Lower leg skin (tissue), 4 donors: ENCODE results near the gene RAB3IP. TPM values are rescaled to one million over a fixed set of nuclear protein-coding genes. Genes with fewer than 3 reads are reported as not detected.

Experiments used
- DNase-seq, 2 donors: peaks; one replicate each; pipeline ENCODE4 v3.0.0-alpha.2; 2019; ENCODE audit warnings: low spot score in 2 of 2
- H3K4me3 ChIP-seq: fragments of 200-600 bp; sonication (generic); 2 replicates; pipeline ENCODE4 v1.5.1; 2017; ENCODE audit warnings: mild to moderate bottlenecking, low read depth; ENCODE audit not compliant: poor library complexity, severe bottlenecking
- CTCF ChIP-seq, 3 donors: fragments of 450-650 bp; IDR thresholded peaks; one replicate each; pipeline ENCODE4 v1.5.1; 2016; ENCODE audit warnings: antibody characterized with exemption in 3 of 3, mild to moderate bottlenecking in 3 of 3, moderate library complexity in 2 of 3
- POLR2A ChIP-seq, 2 donors: fragments of 450-650 bp; IDR thresholded peaks; one replicate each; pipeline ENCODE4 v1.6.1; 2016 to 2017; ENCODE audit warnings: antibody characterized with exemption in 2 of 2, mild to moderate bottlenecking in 1 of 2, moderate library complexity in 1 of 2
- WGBS, 2 donors: methylation state at CpG; one replicate each; pipeline ENCODE4 v1.1.5; 2018; 5-methylcytosine and 5-hydroxymethylcytosine counted together
- intact Hi-C: fragments of 100-400 bp; cut with DNase I; formaldehyde crosslinking; loops from one replicate; pipeline ENCODE4 v1.15.0; 2023; ENCODE audit warnings: low total_unique reads
- total RNA-seq, 4 donors: library from RNA; depleted of rRNA; stranded (reverse); fragments of >200 nt; gene quantifications; one replicate each; pipeline ENCODE4 v1.1.0, GENCODE V29; 2016

RAB3IP gene
- total RNA-seq, 4 donors from 2014 or later, result 11.3 to 30.0 (median 21.4) TPM

GRCh38 chr12:69824028-69824427, 85.4 kb downstream of the RAB3IP start:
- DNase-seq, result no peak
- H3K4me3 ChIP-seq, result no peak overlapping the region
- no peak for TF ChIP-seq CTCF (IDR thresholded peaks at IDR 0.05)
- TF ChIP-seq POLR2A (IDR thresholded peaks at IDR 0.05), result no peak
- intact Hi-C loops, result no loop called here

DNA sequence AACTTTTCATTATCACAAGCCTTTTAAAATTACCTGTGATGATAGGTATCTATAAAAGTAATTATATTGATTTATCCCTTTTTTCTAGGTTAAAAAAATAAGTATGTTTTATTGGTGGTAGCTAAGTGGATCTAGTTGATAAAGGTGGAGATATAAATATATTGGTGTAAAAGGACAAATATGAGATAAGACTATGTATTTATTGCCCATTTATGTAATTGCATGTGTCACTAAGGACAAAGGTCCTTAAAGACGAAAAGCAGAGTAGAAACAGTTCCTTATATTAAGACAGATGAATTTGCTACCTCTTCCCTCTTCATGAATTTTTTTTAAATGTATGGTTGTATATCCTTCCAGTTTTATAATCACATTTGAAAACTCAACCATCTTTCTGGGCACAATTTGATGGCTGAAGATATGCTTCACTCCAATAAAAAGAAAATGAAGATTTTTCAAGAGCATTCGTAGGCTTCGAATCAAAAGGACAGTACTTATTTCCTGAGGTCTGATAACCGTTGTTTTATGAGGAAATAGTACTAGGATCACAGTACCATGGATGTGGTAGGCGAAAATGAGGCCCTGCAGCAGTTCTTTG, 86.4 kb downstream of the RAB3IP start, which contains the start of gene MYRFL:
Gene MYRFL (plus strand): TSS at position 262 of the 595 bp plus-strand sequence. CDS start 291 bp downstream, at position 553.
- WGBS, 2 donors, result 82 to 85% methylated on average over 5 of the region's 5 CpGs
- H3K4me3 ChIP-seq, result no peak within 1 kb of the TSS
- no peak for DNase-seq
- intact Hi-C loops, result no loop called here
- TF ChIP-seq CTCF (IDR thresholded peaks at IDR 0.05), result no peak
- TF ChIP-seq POLR2A (IDR thresholded peaks at IDR 0.05), result no peak

DNA sequence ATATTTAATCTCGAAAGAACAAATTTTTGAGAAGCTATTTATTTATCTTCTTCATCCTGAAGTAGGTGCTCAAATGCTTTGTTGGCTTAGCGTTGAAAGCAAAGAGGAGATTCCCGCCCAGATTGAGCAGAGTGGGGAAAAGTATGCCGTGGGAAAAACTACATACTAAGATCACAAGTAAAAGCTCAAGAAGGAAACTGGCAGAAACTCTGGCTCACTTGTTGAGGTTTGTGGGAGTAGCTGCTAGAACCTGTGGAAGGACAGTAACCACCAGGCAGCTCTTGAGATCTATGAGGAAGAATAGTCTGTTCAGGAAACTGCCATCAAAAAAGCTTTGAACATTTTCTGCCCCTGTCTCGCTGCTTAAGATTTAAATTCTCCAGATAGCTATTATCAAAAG, 90.2 kb downstream of the RAB3IP start:
- H3K4me3 ChIP-seq, result no peak overlapping the region
- WGBS, 2 donors, result 57 to 69% methylated on average over 5 of the region's 5 CpGs
- TF ChIP-seq POLR2A (IDR thresholded peaks at IDR 0.05) (no peak), CTCF (IDR thresholded peaks at IDR 0.05) (no peak)
- intact Hi-C loops, result no loop called here
- DNase-seq, result no peak

DNA sequence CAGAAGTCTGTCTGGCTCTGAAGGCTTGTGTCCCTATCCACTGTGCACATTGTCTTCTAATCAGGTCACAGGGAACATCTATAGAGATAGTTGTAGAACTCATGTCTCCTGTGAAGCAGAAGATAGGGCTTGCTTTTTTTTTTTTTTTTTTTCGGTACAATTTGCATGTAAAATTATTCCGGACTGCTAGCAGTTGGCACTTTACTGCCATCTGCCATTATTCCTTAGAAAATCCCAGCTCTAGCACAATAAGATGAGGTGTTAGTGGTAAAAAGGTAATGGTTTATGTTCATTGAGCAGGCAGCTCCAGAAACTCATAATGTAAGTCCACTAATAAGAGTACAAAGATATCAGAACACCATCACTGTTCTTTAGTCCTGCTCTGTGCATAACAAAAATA, 95.0 kb downstream of the RAB3IP start:
- H3K4me3 ChIP-seq, result no peak overlapping the region
- WGBS, 2 donors, result 42 to 64% methylated on average over 2 of the region's 2 CpGs
- TF ChIP-seq CTCF (IDR thresholded peaks at IDR 0.05) (no peak), POLR2A (IDR thresholded peaks at IDR 0.05) (no peak)
- no peak for DNase-seq
- intact Hi-C loops, result no loop called here

GRCh38 chr12:69834147-69834546, 95.5 kb downstream of the RAB3IP start:
- intact Hi-C loops, result no loop called here
- H3K4me3 ChIP-seq, result no peak overlapping the region
- TF ChIP-seq POLR2A (IDR thresholded peaks at IDR 0.05) (no peak), CTCF (IDR thresholded peaks at IDR 0.05) (no peak)
- no peak for DNase-seq
- 67 to 74% methylated on average over 2 of the region's 2 CpGs for WGBS, 2 donors

DNA sequence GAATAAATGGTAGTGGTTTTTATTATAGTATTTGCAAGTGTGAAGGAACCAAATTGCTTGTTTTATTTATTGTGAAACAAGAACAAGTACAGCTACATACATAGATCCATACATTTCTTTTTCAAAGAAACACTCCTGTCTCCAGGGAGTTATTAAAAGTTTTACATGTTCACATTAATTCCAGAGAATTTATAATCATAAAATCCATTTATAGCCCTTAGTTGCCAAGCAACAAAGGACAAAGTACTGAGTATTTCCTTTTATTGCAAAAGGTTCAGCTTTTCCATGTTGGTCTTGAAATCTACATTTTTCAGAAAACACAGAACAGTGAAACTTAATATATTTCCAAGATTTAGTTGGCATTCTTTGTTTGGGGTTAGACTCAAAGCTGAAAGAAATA, 95.9 kb downstream of the RAB3IP start:
- DNase-seq, result no peak

More for the DNA sequence above, 95.9 kb downstream of the RAB3IP start:
- intact Hi-C loops, result no loop called here
- TF ChIP-seq CTCF (IDR thresholded peaks at IDR 0.05), result no peak
- TF ChIP-seq POLR2A (IDR thresholded peaks at IDR 0.05), result no peak
- H3K4me3 ChIP-seq, result no peak overlapping the region
